ENCODE results near the gene CPOX.
"Not testable (repeated sequence)": the region's sequence is repeated elsewhere in the genome, so short reads cannot be mapped to it uniquely, and the experiment has no call there.

The CPOX gene

GRCh38 chr3:98593046-98593936, at the start of gene CPOX:
Gene CPOX (minus strand): TSS chr3:98593611. CDS start chr3:98593504, 107 bp downstream.
- DNase-seq: peak; percentile 86

DNA sequence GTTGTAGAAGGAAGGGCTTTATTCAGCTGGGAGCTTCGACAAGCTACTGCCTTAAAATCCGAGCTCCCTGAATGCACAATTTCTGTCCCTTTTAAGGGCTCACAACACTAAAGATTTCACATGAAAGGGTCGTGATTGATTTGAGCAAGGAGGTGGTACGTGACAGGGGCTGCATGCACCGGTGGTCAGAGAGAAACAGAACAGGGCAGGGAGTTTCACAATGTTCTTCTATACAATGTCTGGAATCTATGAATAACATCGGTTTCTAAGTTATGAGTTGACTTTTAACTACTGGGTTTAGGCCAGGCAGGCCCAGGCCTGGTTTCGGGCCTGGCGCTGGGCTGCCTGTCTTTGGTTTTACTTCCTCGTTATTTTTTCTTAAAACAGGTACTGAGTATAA, 49.4 kb upstream of the CPOX start:
- not testable (repeated sequence) for DNase-seq

- not testable (repeated sequence) for DNase-seq
Measured at GRCh38 chr3:98641756-98642155, 48.3 kb upstream of the CPOX start.

- not testable (repeated sequence) for DNase-seq
Measured at GRCh38 chr3:98638515-98638914, 45.1 kb upstream of the CPOX start.

DNA sequence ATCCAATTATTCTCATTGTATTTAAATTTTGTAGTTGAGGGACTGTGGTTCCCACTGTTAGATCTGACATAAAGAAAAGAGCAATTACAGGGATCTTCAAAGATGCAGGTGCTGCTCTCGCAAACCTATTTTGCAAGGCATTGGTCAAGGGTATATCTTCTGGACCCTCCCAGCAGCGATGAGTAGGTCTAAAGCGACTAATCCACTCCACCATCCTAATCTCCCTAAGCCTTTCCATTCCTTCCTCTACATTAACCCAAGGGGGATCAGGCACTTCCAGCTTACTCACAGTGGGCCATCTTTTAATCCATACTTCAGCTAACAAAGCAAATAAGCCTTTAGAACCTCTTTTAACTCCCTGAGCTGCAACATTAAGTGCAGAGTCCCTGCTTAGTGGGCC, 37.0 kb upstream of the CPOX start:
- DNase-seq: no peak

GRCh38 chr3:98628317-98628716, 34.9 kb upstream of the CPOX start:
- DNase-seq: no peak

DNA sequence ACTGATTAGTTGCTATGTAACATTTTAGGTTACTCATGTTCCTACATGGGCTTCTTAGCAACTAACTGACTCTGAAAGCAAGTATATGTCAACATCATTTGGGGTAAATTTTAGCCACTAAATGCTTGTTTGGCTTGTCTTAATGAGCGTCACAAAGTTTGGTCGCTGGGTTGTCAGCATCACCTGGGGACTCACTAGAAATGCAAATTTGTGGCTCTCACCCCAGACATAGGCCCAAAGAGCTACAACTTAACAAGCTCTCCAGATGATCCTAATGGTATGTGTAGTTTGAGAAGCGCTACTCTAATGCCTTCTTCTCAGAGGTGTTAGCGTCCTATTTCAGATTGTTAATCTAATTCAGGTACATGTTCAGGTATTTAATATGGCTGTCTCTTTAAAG, 32.7 kb upstream of the CPOX start:
- no peak for DNase-seq

- no peak for DNase-seq
Measured at GRCh38 chr3:98623572-98624280, 30.3 kb upstream of the CPOX start.

- DNase-seq: no peak
Measured at GRCh38 chr3:98617841-98618240, 24.4 kb upstream of the CPOX start.

DNA sequence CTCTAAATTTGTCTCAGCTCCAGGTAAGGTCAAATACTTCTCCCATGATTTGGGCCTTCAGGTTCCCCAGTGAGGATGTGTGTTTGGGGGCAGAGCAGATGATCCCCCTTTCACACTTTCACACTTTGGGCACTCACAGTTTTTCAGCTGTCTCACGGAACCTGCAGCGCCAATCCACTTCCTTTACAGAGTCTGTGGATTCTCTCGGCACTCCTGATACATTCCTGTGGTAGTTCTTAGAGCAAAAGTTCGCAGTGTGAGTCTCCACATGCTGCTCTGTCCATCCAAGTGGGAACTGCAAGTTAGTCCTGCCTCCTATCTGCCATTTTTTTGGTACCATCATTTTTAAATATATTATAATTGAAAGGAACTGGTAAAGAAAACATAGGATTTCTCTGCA, 20.2 kb upstream of the CPOX start:
- DNase-seq: no peak

GRCh38 chr3:98612996-98613517, 19.6 kb upstream of the CPOX start:
- no peak for DNase-seq

GRCh38 chr3:98612587-98612986, 19.2 kb upstream of the CPOX start:
- no peak for DNase-seq

- DNase-seq: no peak
Measured at GRCh38 chr3:98608029-98608428, 14.6 kb upstream of the CPOX start.

DNA sequence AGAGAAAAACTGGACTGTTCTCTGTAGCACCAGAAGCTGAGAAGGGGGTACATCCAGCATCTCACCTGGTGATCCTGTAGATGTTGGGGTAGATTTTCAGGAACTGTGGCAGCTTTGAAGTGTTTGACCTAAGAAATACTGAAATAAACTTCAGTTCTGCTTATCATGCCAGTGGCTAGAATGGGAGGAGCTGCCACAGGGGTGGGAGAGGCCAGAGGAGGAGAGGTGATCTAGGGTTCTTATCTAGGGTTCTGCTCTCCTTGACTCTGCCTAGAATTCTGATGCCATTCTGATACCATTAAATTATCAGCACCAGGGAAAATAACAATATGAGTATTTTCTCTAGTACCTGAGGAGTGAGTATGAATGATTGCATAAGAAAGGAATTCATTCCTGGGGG, 10.2 kb upstream of the CPOX start:
- no peak for DNase-seq

GRCh38 chr3:98602078-98602678, 8.8 kb upstream of the CPOX start:
- no peak for DNase-seq

DNA sequence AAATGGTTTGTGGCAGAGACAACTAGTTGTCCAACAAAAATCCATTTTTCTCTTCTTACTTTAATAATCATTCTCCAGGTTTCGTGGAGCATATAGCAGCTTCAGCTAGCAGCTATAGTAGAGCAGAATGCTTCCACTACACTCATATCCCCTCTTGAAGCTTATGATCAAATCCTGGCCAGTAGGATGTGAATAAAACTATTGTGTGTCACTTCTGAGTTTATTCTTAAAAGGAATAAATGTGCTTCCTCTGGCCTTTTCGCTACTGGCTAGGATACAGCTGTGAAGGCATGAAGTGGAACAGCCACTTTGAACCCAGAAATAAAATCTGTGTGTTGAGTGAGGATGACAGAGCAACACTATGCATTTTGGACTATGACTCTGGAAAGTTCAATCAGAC, 7.8 kb upstream of the CPOX start:
- DNase-seq: no peak

GRCh38 chr3:98600412-98601095, 7.1 kb upstream of the CPOX start:
- DNase-seq: no peak

- no peak for DNase-seq
Measured at GRCh38 chr3:98599647-98600411, 6.4 kb upstream of the CPOX start.

GRCh38 chr3:98598492-98598891, 5.1 kb upstream of the CPOX start:
- no peak for DNase-seq

- DNase-seq: no peak
Measured at GRCh38 chr3:98596541-98597500, 3.4 kb upstream of the CPOX start.

DNA sequence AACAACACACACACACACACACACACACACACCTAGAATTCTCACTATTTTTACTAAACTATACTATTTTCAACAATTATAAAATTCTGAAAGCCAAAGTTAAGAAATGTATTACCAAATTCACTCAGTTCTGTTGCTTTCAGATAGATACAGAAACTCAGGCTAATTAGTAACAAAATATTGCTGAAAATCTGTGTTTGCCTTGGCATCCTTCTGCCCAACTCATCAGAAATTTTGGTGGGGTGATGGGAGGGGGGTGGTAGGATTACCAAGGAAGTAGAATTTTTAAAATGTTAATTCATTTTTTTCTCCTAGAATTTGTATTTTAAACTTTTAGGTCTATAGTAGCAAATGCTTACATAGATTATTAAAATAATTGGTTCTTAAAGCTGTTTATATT, 2.7 kb upstream of the CPOX start:
- DNase-seq: no peak
